Loucy (cell line): ENCODE measurements around the gene IGHMBP2.

Experiments used
- H2AFZ ChIP-seq: fragments of 200-600 bp; sonication (generic); 2 replicates; pipeline ENCODE4 v1.6.0; 2016; ENCODE audit warnings: antibody characterized with exemption, mild to moderate bottlenecking, low read length, moderate library complexity
- H3F3A ChIP-seq: fragments of 200-600 bp; 2 replicates; pipeline ENCODE4 v1.6.0; 2016; ENCODE audit warnings: antibody characterized with exemption, low read depth, mild to moderate bottlenecking
- H3K27me3 ChIP-seq: fragments of 200-600 bp; sonication (generic); 2 replicates; pipeline ENCODE4 v1.6.1; 2014; ENCODE audit warnings: low read length, mild to moderate bottlenecking; ENCODE audit not compliant: insufficient read depth, poor library complexity, severe bottlenecking
- H3K36me3 ChIP-seq: fragments of 200-600 bp; sonication (generic); 2 replicates; pipeline ENCODE4 v1.6.1; 2016; ENCODE audit warnings: low read length; ENCODE audit not compliant: insufficient read depth
- H3K4me1 ChIP-seq: fragments of 200-600 bp; sonication (generic); 2 replicates; pipeline ENCODE4 v1.5.1; 2014; ENCODE audit warnings: low read length, mild to moderate bottlenecking; ENCODE audit not compliant: insufficient read depth, poor library complexity, severe bottlenecking
- H3K4me2 ChIP-seq: fragments of 200-600 bp; sonication (generic); 2 replicates; pipeline ENCODE4 v1.6.0; 2014; ENCODE audit warnings: antibody characterized with exemption, low read length, low read depth, mild to moderate bottlenecking; ENCODE audit not compliant: poor library complexity, severe bottlenecking
- H3K4me3 ChIP-seq: fragments of 200-600 bp; sonication (generic); 2 replicates; pipeline ENCODE4 v1.5.1; 2014; ENCODE audit warnings: low read length, mild to moderate bottlenecking, mixed read lengths; ENCODE audit not compliant: poor library complexity, severe bottlenecking
- H3K79me2 ChIP-seq: fragments of 200-600 bp; sonication (generic); 2 replicates; pipeline ENCODE4 v1.6.1; 2014; ENCODE audit warnings: low read length; ENCODE audit not compliant: insufficient read depth
- H3K9ac ChIP-seq: fragments of 200-600 bp; sonication (generic); 2 replicates; pipeline ENCODE4 v1.6.0; 2014; ENCODE audit warnings: mild to moderate bottlenecking, low read depth, low read length, moderate library complexity; ENCODE audit not compliant: poor library complexity, severe bottlenecking
- H3K9me2 ChIP-seq: fragments of 200-600 bp; sonication (generic); replicated peaks from 2 replicates; pipeline ENCODE4 v1.6.1; 2016; ENCODE audit warnings: low read depth, low read length, mixed read lengths
- H3K9me3 ChIP-seq: fragments of 200-600 bp; sonication (generic); 2 replicates; pipeline ENCODE4 v1.6.1; 2014; ENCODE audit warnings: mild to moderate bottlenecking, antibody characterized with exemption, low read length, low read depth; ENCODE audit not compliant: insufficient read depth
- H4K20me1 ChIP-seq: fragments of 200-600 bp; sonication (generic); 2 replicates; pipeline ENCODE4 v1.6.0; 2014; ENCODE audit warnings: antibody characterized with exemption, low read length, mild to moderate bottlenecking; ENCODE audit not compliant: insufficient read depth, poor library complexity, severe bottlenecking
- EZH2phosphoT487 ChIP-seq: fragments of 200-600 bp; IDR thresholded peaks from 2 replicates; pipeline ENCODE4 v1.6.1; 2018; ENCODE audit warnings: antibody characterized with exemption, mild to moderate bottlenecking, moderate library complexity, borderline replicate concordance
- TF ChIP-seq, protein P1 (sequence below): fragments of 200-600 bp; sonication (generic); conservative IDR thresholded peaks from 2 replicates; pipeline ENCODE4 v1.5.1; 2014; ENCODE audit warnings: mild to moderate bottlenecking, antibody characterized with exemption, low read length

IGHMBP2 gene

DNA sequence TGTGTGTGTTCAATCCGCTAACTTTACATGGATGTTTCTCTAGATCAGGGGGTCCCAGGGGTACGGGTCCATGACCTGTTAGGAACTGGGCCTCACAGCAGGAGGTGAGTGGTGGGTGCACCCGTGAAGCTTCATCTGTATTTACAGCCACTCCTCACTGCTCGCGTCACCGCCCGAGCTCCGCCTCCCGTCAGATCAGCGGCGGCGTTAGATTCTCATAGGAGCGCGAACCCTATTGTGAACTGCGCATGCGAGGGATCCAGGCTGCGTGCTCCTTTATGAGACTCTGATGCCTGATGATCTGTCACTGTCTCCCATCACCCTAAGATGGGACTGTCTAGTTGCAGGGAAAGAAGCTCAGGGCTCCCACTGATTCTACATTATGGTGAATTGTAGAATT is 45.2 kb downstream of the IGHMBP2 start:
- no peak overlapping the region for H3K4me3 ChIP-seq
- no peaks in the 10 kb centered on the region for H3F3A ChIP-seq
- no peaks in the 10 kb centered on the region for H3K4me1 ChIP-seq

DNA sequence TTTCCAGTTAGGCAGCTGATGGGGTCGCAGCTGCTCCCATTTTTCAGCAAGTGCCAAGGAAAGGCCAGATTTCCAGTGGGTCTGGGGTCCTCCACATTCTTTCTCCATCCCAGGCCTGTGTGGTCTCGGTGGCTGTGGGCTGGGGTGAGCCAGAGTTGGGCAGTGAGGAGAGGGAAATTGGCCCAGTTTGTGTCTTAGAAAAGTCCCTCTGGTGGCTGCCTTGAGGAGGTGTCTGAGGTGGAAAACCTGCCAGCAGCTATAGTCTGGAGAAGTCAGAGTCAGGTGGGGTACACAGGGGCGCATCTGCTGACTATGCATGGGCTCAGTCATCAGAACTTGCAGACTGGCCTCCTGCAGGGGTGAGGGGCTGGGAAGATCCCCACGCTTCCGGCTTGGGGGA is 46.6 kb downstream of the IGHMBP2 start:
- no peaks in the 10 kb centered on the region for H3F3A ChIP-seq
- H3K4me2 ChIP-seq, result no peak overlapping the region
- no peaks in the 10 kb centered on the region for H3K27me3 ChIP-seq
- H3K9me3 ChIP-seq, result no peaks in the 10 kb centered on the region
- TF ChIP-seq, protein P1, sequence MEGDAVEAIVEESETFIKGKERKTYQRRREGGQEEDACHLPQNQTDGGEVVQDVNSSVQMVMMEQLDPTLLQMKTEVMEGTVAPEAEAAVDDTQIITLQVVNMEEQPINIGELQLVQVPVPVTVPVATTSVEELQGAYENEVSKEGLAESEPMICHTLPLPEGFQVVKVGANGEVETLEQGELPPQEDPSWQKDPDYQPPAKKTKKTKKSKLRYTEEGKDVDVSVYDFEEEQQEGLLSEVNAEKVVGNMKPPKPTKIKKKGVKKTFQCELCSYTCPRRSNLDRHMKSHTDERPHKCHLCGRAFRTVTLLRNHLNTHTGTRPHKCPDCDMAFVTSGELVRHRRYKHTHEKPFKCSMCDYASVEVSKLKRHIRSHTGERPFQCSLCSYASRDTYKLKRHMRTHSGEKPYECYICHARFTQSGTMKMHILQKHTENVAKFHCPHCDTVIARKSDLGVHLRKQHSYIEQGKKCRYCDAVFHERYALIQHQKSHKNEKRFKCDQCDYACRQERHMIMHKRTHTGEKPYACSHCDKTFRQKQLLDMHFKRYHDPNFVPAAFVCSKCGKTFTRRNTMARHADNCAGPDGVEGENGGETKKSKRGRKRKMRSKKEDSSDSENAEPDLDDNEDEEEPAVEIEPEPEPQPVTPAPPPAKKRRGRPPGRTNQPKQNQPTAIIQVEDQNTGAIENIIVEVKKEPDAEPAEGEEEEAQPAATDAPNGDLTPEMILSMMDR, result peak; percentile 51
- no peak for TF ChIP-seq EZH2phosphoT487
- no peaks in the 10 kb centered on the region for H3K79me2 ChIP-seq
- H3K4me3 ChIP-seq, result no peak overlapping the region
- no peak overlapping the region for H2AFZ ChIP-seq
- no peaks in the 10 kb centered on the region for H3K9me2 ChIP-seq
- H3K4me1 ChIP-seq, result no peaks in the 10 kb centered on the region
- H4K20me1 ChIP-seq, result no peaks in the 10 kb centered on the region
- H3K9ac ChIP-seq, result no peak overlapping the region
- no peaks in the 10 kb centered on the region for H3K36me3 ChIP-seq

More for the DNA sequence above, 45.2 kb downstream of the IGHMBP2 start:
- Histone ChIP-seq H3K27me3 (no peaks in the 10 kb centered on the region), H3K4me2 (no peak overlapping the region), H3K9me2 (no peaks in the 10 kb centered on the region), H4K20me1 (no peaks in the 10 kb centered on the region), H3K9me3 (no peaks in the 10 kb centered on the region), H3K36me3 (no peaks in the 10 kb centered on the region), H2AFZ (no peak overlapping the region), H3K79me2 (no peaks in the 10 kb centered on the region), H3K9ac (no peak overlapping the region)
- no peak for TF ChIP-seq EZH2phosphoT487
- TF ChIP-seq, protein P1, result no peak

DNA sequence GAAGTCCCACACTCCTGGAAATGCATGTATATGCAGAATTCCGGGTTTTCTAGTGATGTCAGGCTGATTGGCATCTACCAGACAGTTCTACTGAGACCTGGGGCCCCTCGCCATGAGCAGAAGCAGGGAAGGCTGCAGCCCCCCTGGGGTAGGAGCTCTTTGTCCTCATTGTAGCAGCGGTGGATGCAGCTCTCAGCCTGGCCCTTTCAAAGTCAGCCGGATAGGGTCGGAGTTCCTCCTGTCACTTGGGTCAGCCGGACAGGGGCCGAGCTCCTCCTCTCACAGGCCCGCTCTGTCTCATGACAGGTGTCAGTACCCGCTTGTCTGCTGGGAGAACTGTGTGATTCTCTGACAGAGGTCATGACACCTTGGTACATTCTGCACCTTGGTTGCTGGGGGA is 47.1 kb downstream of the IGHMBP2 start:
- no peaks in the 10 kb centered on the region for H3F3A ChIP-seq

More for the DNA sequence above, 47.1 kb downstream of the IGHMBP2 start:
- Histone ChIP-seq H3K36me3 (no peaks in the 10 kb centered on the region), H4K20me1 (no peaks in the 10 kb centered on the region), H3K27me3 (no peaks in the 10 kb centered on the region), H3K4me2 (no peak overlapping the region), H3K4me3 (no peak overlapping the region), H2AFZ (no peak overlapping the region), H3K79me2 (no peaks in the 10 kb centered on the region), H3K9me3 (no peaks in the 10 kb centered on the region), H3K9ac (no peak overlapping the region), H3K4me1 (no peaks in the 10 kb centered on the region), H3K9me2 (no peaks in the 10 kb centered on the region)
- TF ChIP-seq, protein P1, result no peak
- no peak for TF ChIP-seq EZH2phosphoT487
